GM18858 (cell line): ENCODE data around the gene SPDYE1.
"Not testable (repeated sequence)": the region's sequence is repeated elsewhere in the genome, so short reads cannot be mapped to it uniquely, and the experiment has no call there.

Source experiments
- ATAC-seq: cut with Tn5 transposase; IDR thresholded peaks from one replicate; pipeline ENCODE4 v1.9.1; 2021; ENCODE audit not compliant: unreplicated experiment

Gene SPDYE1, protein sequence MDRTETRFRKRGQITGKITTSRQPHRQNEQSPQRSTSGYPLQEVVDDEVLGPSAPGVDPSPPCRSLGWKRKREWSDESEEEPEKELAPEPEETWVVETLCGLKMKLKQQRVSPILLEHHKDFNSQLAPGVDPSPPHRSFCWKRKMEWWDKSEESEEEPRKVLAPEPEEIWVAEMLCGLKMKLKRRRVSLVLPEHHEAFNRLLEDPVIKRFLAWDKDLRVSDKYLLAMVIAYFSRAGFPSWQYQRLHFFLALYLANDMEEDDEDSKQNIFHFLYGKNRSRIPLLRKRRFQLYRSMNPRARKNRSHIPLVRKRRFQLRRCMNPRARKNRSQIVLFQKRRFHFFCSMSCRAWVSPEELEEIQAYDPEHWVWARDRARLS

GRCh38 chr7:43997532-43997931 lies at the start of gene SPDYE1:
Gene SPDYE1, plus strand, starts transcription at chr7:43997897. Its CDS starts 2,053 bp downstream, at chr7:43999950.
- not testable (repeated sequence) for ATAC-seq

- ATAC-seq = no peak
These were observed 45.7 kb upstream of the SPDYE1 start for GRCh38 chr7:43952028-43952427.

- ATAC-seq = no peak
These were observed 44.6 kb upstream of the SPDYE1 start for GRCh38 chr7:43953071-43953470.

DNA sequence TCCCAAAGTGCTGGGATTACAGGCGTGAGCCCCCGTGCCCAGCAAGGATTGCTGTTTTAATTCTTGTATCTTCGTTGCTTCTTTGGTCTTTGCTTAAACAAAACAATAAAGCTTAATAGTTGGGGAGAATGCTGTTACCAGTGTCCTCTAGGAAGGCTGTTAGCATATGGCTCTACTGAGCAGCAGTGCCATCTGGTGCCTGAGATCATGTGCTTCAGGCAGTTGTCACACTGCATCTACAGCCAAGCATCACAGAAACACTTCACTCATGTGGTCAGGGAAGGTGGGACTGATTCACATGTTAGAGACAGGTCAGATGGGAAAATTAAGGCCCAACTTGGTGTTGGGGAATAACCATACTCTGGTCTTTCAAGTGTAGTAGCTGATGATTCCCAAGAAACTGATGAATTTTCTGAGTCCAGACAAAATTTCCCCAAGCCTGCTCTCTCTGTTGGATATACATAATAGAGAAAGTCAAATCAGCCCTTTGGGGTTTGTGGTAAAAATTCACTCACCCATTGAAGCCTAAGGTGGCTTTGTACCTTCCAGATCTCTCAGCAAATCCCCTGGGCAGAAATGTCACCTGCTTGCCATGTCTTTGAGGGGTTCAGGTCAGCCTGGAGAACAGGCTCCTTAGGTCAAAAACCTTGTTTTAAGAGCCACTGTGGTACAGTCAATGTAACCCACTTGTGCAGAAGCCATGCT lies 43.0 kb upstream of the SPDYE1 start:
- peak; percentile 79 for ATAC-seq

GRCh38 chr7:43956027-43956426 lies 41.7 kb upstream of the SPDYE1 start:
- no peak for ATAC-seq

DNA sequence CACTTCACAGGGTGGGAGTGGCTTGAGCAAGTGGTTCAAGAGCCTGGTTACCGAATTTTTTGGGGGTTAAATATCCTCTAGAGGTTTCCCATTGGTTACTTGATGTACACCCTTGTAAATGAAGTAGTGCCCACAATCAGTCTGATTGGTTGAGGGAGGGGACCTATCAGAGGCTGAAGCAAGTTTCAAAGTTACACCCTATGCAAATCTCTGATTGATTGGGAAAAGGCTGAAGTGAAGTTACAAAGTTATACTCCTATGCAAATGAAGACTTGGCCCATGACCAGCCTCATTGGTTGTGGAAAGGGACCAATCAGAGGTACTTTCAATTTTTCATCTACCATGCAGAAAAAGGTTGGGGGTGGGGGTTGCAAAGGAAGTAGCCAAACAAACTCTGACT lies 36.8 kb upstream of the SPDYE1 start:
- no peak for ATAC-seq

DNA sequence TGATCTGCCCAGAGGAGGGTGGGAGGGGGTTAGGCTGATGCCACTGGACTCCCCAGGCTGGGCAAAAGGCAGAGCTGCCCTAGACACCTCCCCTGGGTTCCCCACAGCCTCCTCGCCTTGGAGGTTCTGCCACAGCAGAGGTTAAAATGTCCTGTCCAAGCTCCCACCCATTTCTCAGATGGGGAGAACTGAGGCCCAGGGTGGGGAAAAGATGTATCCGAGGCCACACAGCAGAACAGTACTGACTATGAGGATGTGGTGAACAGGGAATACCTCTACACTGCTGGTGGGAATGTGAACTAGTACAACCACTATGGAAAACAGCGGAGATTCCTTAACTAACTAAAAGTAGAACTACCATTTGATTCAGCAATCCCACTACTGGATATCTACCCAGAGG lies 31.3 kb upstream of the SPDYE1 start:
- ATAC-seq = not testable (repeated sequence)

GRCh38 chr7:43968172-43969040 lies 29.3 kb upstream of the SPDYE1 start:
- ATAC-seq = not testable (repeated sequence)

GRCh38 chr7:43969586-43969985 lies 28.1 kb upstream of the SPDYE1 start:
- not testable (repeated sequence) for ATAC-seq

GRCh38 chr7:43970698-43971097 lies 27.0 kb upstream of the SPDYE1 start:
- not testable (repeated sequence) for ATAC-seq

DNA sequence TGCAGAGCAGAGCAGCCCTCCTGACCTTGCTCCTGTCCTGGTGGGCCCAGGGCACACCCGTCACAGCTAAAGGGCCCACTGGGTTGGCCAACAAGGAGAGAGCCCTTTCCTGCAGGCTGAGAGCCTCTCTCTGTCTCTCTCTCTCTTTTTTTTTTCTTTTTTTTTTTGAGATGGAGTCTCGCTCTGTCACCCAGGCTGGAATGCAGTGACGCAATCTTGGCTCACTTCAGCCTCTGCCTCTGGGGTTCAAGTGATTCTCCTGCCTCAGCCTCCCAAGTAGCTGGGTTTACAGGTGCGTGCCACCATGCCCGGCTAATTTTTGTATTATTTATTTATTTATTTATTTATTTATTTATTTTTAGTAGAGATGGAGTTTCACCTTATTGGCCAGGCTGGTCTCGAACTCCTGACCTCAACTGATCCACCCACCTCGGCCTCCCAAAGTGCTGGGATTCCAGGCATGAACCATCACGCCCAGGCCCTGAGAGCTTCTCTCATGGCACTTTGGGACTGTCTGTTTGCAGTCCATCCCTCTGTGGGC lies 23.6 kb upstream of the SPDYE1 start:
- ATAC-seq = not testable (repeated sequence)

- ATAC-seq = not testable (repeated sequence)
These were observed 22.8 kb upstream of the SPDYE1 start for GRCh38 chr7:43974725-43975482.

DNA sequence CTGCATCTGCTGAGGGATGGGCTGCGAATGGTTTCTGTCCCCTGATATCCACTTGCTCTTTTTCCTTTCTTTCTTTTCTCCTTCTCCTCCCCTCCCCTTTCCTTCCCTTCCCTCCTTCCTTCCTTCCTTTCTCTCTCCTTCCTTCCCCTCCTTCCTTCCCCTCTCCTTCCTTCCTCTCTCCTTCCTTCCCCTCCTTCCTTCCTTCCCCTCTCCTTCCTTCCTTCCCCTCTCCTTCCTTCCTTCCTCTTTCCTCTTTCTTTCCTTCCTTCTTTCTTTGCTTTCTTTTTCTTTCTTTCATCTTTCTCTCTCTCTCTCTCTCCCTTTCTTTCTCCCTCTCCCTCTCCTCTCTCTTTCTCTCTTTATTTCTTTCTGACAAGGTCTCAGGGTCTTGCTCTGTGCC lies 20.2 kb upstream of the SPDYE1 start:
- no peak for ATAC-seq

DNA sequence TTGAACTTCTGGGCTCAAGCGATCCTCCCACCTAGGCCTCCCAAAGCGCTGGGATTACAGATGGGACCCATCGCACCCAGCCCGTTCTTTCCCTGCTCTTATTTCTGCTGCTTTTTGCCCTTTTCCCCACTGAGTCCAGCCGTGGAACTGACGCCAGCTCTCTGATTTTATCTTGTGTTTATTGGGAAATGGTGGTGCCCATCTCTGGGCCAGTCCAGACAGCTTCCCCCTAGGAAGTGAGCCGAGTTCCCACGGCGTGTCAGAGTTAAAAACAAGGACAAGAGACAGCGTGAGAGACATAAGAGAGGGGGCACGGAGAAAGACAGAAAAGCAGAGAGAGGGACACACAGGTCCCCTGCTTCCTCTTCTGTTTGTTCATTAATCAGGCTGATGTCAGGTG lies 19.6 kb upstream of the SPDYE1 start:
- ATAC-seq = not testable (repeated sequence)

DNA sequence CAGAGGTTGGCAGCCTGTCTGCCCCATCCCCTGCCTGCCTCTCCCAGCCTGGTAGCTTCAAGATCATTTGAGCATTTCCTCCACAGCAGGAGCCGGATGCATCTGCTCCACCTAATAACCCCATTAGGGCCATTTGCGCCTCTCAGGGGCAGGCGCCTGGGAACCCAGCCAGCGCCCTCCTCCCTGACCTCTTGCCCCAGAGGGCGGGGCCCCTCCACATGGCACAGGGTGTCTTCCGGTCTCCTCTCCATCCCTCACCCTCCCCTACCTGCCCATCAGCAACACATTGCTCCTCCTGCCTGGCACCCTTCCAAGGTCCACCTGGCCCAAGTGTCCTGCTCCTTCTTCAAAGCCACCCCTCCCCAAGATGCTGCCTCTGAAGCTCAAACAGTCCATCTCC lies 14.8 kb upstream of the SPDYE1 start:
- ATAC-seq = not testable (repeated sequence)

DNA sequence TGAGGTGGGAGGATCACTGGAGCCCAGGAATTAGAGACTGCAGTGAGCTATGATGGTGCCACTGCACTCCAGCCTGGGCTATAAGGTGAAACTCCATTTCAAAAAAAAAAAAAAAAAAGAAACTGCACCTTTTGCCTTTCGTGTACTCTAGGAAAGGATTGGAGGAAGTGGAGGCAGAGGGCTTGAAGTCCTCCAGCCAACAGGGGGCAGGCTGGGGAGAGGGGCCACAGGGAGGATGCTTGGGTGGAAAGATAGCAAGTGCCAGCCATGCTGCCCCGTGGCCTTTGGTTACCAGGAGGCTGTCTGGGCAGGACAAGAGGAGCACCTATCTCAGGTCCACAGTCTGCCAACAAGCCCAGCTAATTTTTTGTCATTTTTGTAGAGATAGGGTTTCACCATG lies 14.0 kb upstream of the SPDYE1 start:
- ATAC-seq = not testable (repeated sequence)

- peak; percentile 56 for ATAC-seq
These were observed 11.5 kb upstream of the SPDYE1 start for GRCh38 chr7:43985904-43986864.

- ATAC-seq = not testable (repeated sequence)
These were observed 10.2 kb upstream of the SPDYE1 start for GRCh38 chr7:43987476-43987875.

DNA sequence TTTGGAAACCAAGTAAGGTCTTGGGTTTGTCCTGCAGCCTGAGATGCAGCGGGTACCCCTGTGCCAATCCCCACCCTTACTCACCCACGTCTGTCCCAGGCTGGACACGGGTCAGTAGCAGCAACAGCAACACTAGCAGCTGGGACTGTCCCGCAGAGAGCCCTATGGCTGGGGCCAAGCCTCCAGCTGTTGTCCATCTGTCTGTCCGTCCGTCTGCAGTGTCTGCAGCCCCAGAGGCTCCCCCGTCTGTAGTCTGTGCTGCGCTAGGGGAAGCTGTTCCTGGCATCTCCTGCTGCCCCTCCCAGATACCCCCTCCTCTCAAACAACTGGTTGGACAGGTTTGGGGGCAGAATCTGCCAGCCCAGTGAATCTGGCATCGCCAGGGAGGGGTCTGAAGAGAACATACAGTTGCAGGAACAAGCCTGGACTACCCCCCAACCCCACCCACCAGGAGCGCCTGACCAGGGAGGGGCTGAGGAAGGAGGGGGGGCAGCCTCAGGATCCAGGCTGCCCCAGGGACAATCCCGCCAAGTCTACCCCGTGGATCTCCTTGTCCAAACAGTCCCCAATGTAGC lies 7.6 kb upstream of the SPDYE1 start:
- not testable (repeated sequence) for ATAC-seq
